ENCODE measurements around the gene PIAS4. TPM values are rescaled to one million over a fixed set of nuclear protein-coding genes. Genes with fewer than 3 reads are reported as not detected.

PIAS4 gene
- total RNA-seq, 2 experiments from 2014 or later = 34.2 to 35.6 TPM

GRCh38 chr19:4052114-4052992 lies 44.8 kb downstream of the PIAS4 start:
- Mint-ChIP-seq H3K9me3 (ENCODE audit: insufficient read depth) (no peaks in the 10 kb centered on the region), H3K27ac (peak overlapping the region; percentile 66), H3K4me3 (no peak overlapping the region), H3K4me1 (ENCODE audit: low read depth) (peaks cover 24% of the 10 kb centered on the region), H3K36me3 (ENCODE audit: low read depth) (peaks cover 66% of the 10 kb centered on the region), H3K27me3 (ENCODE audit: low read depth) (no peaks in the 10 kb centered on the region)
- ChIA-PET CTCF (interaction anchor here (1.1 kb wide), 1 partner anchor 88 kb away, joined by 3 read pairs; no protein-coding TSS in a partner anchor), POLR2A (no interaction called here)
- DNase-seq (no peak), ATAC-seq (peak; percentile 18)

- DNase-seq = no peak
- CTCF ChIA-PET = interaction anchor here (1.1 kb wide), 1 partner anchor 87 kb away, joined by 3 read pairs; no protein-coding TSS in a partner anchor
- no peak overlapping the region for H3K4me3 Mint-ChIP-seq
- H3K27me3 Mint-ChIP-seq (ENCODE audit: low read depth) = no peaks in the 10 kb centered on the region
- POLR2A ChIA-PET = no interaction called here
- peak overlapping the region; percentile 66 for H3K27ac Mint-ChIP-seq
- ATAC-seq = no peak
- H3K9me3 Mint-ChIP-seq (ENCODE audit: insufficient read depth) = no peaks in the 10 kb centered on the region
- H3K36me3 Mint-ChIP-seq (ENCODE audit: low read depth) = peaks cover 66% of the 10 kb centered on the region
- H3K4me1 Mint-ChIP-seq (ENCODE audit: low read depth) = peaks cover 27% of the 10 kb centered on the region
Measured at GRCh38 chr19:4052993-4053422, 45.5 kb downstream of the PIAS4 start.

GRCh38 chr19:4053423-4054324 lies 46.1 kb downstream of the PIAS4 start:
- Mint-ChIP-seq H3K36me3 (ENCODE audit: low read depth) (peaks cover 65% of the 10 kb centered on the region), H3K9me3 (ENCODE audit: insufficient read depth) (no peaks in the 10 kb centered on the region), H3K27me3 (ENCODE audit: low read depth) (no peaks in the 10 kb centered on the region), H3K4me3 (no peak overlapping the region), H3K27ac (peak overlapping the region; percentile 14), H3K4me1 (ENCODE audit: low read depth) (peaks cover 27% of the 10 kb centered on the region)
- POLR2A ChIA-PET = no interaction called here
- CTCF ChIA-PET = no interaction called here
- DNase-seq (no peak), ATAC-seq (no peak)

- ChIA-PET CTCF (no interaction called here), POLR2A (no interaction called here)
- Mint-ChIP-seq H3K27ac (no peak overlapping the region), H3K4me3 (no peak overlapping the region), H3K27me3 (ENCODE audit: low read depth) (no peaks in the 10 kb centered on the region), H3K4me1 (ENCODE audit: low read depth) (peaks cover 30% of the 10 kb centered on the region), H3K9me3 (ENCODE audit: insufficient read depth) (no peaks in the 10 kb centered on the region), H3K36me3 (ENCODE audit: low read depth) (peaks cover 62% of the 10 kb centered on the region)
- ATAC-seq = no peak
- DNase-seq = no peak
Measured at GRCh38 chr19:4054441-4055208, 47.1 kb downstream of the PIAS4 start.

GRCh38 chr19:4055209-4055552 lies 47.6 kb downstream of the PIAS4 start:
- no peak for ATAC-seq
- no peak for DNase-seq
- no peak overlapping the region for H3K4me3 Mint-ChIP-seq
- H3K9me3 Mint-ChIP-seq (ENCODE audit: insufficient read depth) = no peaks in the 10 kb centered on the region
- CTCF ChIA-PET = no interaction called here
- peaks cover 30% of the 10 kb centered on the region for H3K4me1 Mint-ChIP-seq (ENCODE audit: low read depth)
- POLR2A ChIA-PET = no interaction called here
- no peak overlapping the region for H3K27ac Mint-ChIP-seq
- peaks cover 57% of the 10 kb centered on the region for H3K36me3 Mint-ChIP-seq (ENCODE audit: low read depth)
- no peaks in the 10 kb centered on the region for H3K27me3 Mint-ChIP-seq (ENCODE audit: low read depth)

GRCh38 chr19:4057931-4058692 lies 50.6 kb downstream of the PIAS4 start:
- Mint-ChIP-seq H3K4me1 (ENCODE audit: low read depth) (peaks cover 33% of the 10 kb centered on the region), H3K27ac (peak overlapping the region; percentile 62), H3K9me3 (ENCODE audit: insufficient read depth) (no peaks in the 10 kb centered on the region), H3K36me3 (ENCODE audit: low read depth) (peaks cover 44% of the 10 kb centered on the region), H3K4me3 (no peak overlapping the region), H3K27me3 (ENCODE audit: low read depth) (no peaks in the 10 kb centered on the region)
- DNase-seq = no peak
- POLR2A ChIA-PET = interaction anchor here (1.0 to 1.1 kb wide), 2 partner anchors 51 to 72 kb away, joined by 3 read pairs; no protein-coding TSS in a partner anchor
- ATAC-seq = no peak
- CTCF ChIA-PET = interaction anchor here (0.8 to 1.0 kb wide), 3 partner anchors 77 to 82 kb away, joined by 3 to 4 read pairs (median 3); no protein-coding TSS in a partner anchor

GRCh38 chr19:4058693-4059452 lies 51.3 kb downstream of the PIAS4 start:
- H3K27me3 Mint-ChIP-seq (ENCODE audit: low read depth) = no peaks in the 10 kb centered on the region
- no peaks in the 10 kb centered on the region for H3K9me3 Mint-ChIP-seq (ENCODE audit: insufficient read depth)
- POLR2A ChIA-PET = interaction anchor here (1.1 kb wide), 1 partner anchor 73 kb away, joined by 3 read pairs; no protein-coding TSS in a partner anchor
- peak overlapping the region; percentile 36 for H3K4me3 Mint-ChIP-seq
- H3K36me3 Mint-ChIP-seq (ENCODE audit: low read depth) = peaks cover 40% of the 10 kb centered on the region
- peak overlapping the region; percentile 25 for H3K27ac Mint-ChIP-seq
- DNase-seq (no peak), ATAC-seq (no peak)
- H3K4me1 Mint-ChIP-seq (ENCODE audit: low read depth) = peaks cover 33% of the 10 kb centered on the region
- CTCF ChIA-PET = interaction anchor here (1.0 to 1.8 kb wide), 3 partner anchors 79 to 81 kb away, joined by 3 to 4 read pairs (median 4); no protein-coding TSS in a partner anchor

- DNase-seq = no peak
- CTCF ChIA-PET = interaction anchor here (1.8 kb wide), 1 partner anchor 80 kb away, joined by 4 read pairs; no protein-coding TSS in a partner anchor
- Mint-ChIP-seq H3K27me3 (ENCODE audit: low read depth) (no peaks in the 10 kb centered on the region), H3K4me3 (peak overlapping the region; percentile 36), H3K27ac (peak overlapping the region; percentile 34), H3K9me3 (ENCODE audit: insufficient read depth) (no peaks in the 10 kb centered on the region), H3K4me1 (ENCODE audit: low read depth) (peaks cover 33% of the 10 kb centered on the region), H3K36me3 (ENCODE audit: low read depth) (peaks cover 40% of the 10 kb centered on the region)
- ATAC-seq = no peak
- POLR2A ChIA-PET = no interaction called here
Measured at GRCh38 chr19:4059453-4059871, 51.9 kb downstream of the PIAS4 start.

GRCh38 chr19:4059891-4060620 lies 52.5 kb downstream of the PIAS4 start:
- H3K9me3 Mint-ChIP-seq (ENCODE audit: insufficient read depth) = no peaks in the 10 kb centered on the region
- peaks cover 35% of the 10 kb centered on the region for H3K36me3 Mint-ChIP-seq (ENCODE audit: low read depth)
- no peaks in the 10 kb centered on the region for H3K27me3 Mint-ChIP-seq (ENCODE audit: low read depth)
- H3K27ac Mint-ChIP-seq = peak overlapping the region; percentile 80
- peaks cover 33% of the 10 kb centered on the region for H3K4me1 Mint-ChIP-seq (ENCODE audit: low read depth)
- DNase-seq = peak; percentile 61
- POLR2A ChIA-PET = no interaction called here
- H3K4me3 Mint-ChIP-seq = peak overlapping the region; percentile 58
- CTCF ChIA-PET = interaction anchor here (1.8 kb wide), 1 partner anchor 80 kb away, joined by 4 read pairs; no protein-coding TSS in a partner anchor
- peak; percentile 43 for ATAC-seq
